HG03571 (cell line): ENCODE data around the gene ARAP3.

Experiments
- ATAC-seq: cut with Tn5 transposase; IDR thresholded peaks from one replicate; pipeline ENCODE4 v1.9.1; 2021; ENCODE audit not compliant: unreplicated experiment

Gene ARAP3

GRCh38 chr5:141647242-141647641, 34.8 kb downstream of the ARAP3 start:
- no peak for ATAC-seq

GRCh38 chr5:141646026-141646425, 36.0 kb downstream of the ARAP3 start:
- ATAC-seq = no peak

GRCh38 chr5:141641634-141642267, 40.3 kb downstream of the ARAP3 start:
- ATAC-seq = no peak

GRCh38 chr5:141640698-141641097, 41.3 kb downstream of the ARAP3 start:
- no peak for ATAC-seq

- ATAC-seq = no peak
These were observed 42.0 kb downstream of the ARAP3 start for GRCh38 chr5:141640051-141640415.

- ATAC-seq = no peak
These were observed 42.5 kb downstream of the ARAP3 start for GRCh38 chr5:141639357-141640050.

GRCh38 chr5:141638771-141639170, 43.3 kb downstream of the ARAP3 start:
- no peak for ATAC-seq

- ATAC-seq = no peak
These were observed 44.1 kb downstream of the ARAP3 start for GRCh38 chr5:141637767-141638419.

- peak; percentile 12 for ATAC-seq
These were observed 44.8 kb downstream of the ARAP3 start for GRCh38 chr5:141637123-141637766.

- ATAC-seq = peak; percentile 73
These were observed 45.5 kb downstream of the ARAP3 start, which contains the start of the genes HDAC3 and RELL2 for GRCh38 chr5:141636413-141637122. TSS of gene HDAC3 (minus strand) at chr5:141636849. CDS start at chr5:141636790, 59 bp downstream. TSS of gene RELL2 (plus strand) at chr5:141636997. CDS start at chr5:141638226, 1,229 bp downstream.

GRCh38 chr5:141636106-141636412, 46.0 kb downstream of the ARAP3 start:
- no peak for ATAC-seq

GRCh38 chr5:141635646-141636045, 46.4 kb downstream of the ARAP3 start:
- no peak for ATAC-seq

- no peak for ATAC-seq
These were observed 47.3 kb downstream of the ARAP3 start for GRCh38 chr5:141634720-141635119.

GRCh38 chr5:141633871-141634561, 48.0 kb downstream of the ARAP3 start:
- ATAC-seq = peak; percentile 65

GRCh38 chr5:141632650-141633049, 49.4 kb downstream of the ARAP3 start:
- ATAC-seq = no peak

GRCh38 chr5:141630570-141631140, 51.4 kb downstream of the ARAP3 start:
- ATAC-seq = no peak

- no peak for ATAC-seq
These were observed 53.7 kb downstream of the ARAP3 start for GRCh38 chr5:141628175-141628788.

GRCh38 chr5:141623611-141624010, 58.4 kb downstream of the ARAP3 start:
- no peak for ATAC-seq

GRCh38 chr5:141623186-141623585, 58.8 kb downstream of the ARAP3 start:
- ATAC-seq = peak; percentile 36
